NB4 (cell line): Measurements from ENCODE around the gene TMPRSS13.

Source experiments
- DNase-seq: peaks from one replicate; pipeline ENCODE4 v3.0.0; 2010; ENCODE audit warnings: low read depth
- H3K4me3 ChIP-seq: one replicate; pipeline ENCODE4 v1.5.1; 2011; ENCODE audit warnings: mild to moderate bottlenecking, low read depth, low read length, moderate library complexity
- CTCF ChIP-seq: IDR thresholded peaks from one replicate; pipeline ENCODE4 v1.5.1; 2012; ENCODE audit warnings: low read depth, low read length
- MAX ChIP-seq: IDR thresholded peaks from 2 replicates; pipeline ENCODE4 v1.6.1; 2011; ENCODE audit warnings: low read depth, low read length
- MYC ChIP-seq: IDR thresholded peaks from 2 replicates; pipeline ENCODE4 v1.6.1; 2011; ENCODE audit warnings: low read depth, low read length
- POLR2A ChIP-seq: IDR thresholded peaks from 2 replicates; pipeline ENCODE4 v1.6.1; 2011; ENCODE audit warnings: mild to moderate bottlenecking; ENCODE audit not compliant: insufficient read length; ENCODE audit errors: extremely low read depth

Gene TMPRSS13

GRCh38 chr11:117906126-117906525 lies 23.1 kb downstream of the TMPRSS13 start:
- no peak for DNase-seq
- H3K4me3 ChIP-seq = no peak overlapping the region
- TF ChIP-seq MAX = no peak
- TF ChIP-seq CTCF = no peak
- TF ChIP-seq POLR2A = no peak

GRCh38 chr11:117905524-117905923 lies 23.7 kb downstream of the TMPRSS13 start:
- DNase-seq = no peak
- no peak overlapping the region for H3K4me3 ChIP-seq
- no peak for TF ChIP-seq MYC
- TF ChIP-seq POLR2A = no peak
- no peak for TF ChIP-seq MAX
- TF ChIP-seq CTCF = no peak

- no peak overlapping the region for H3K4me3 ChIP-seq
- DNase-seq = no peak
- TF ChIP-seq POLR2A (no peak), CTCF (no peak), MAX (no peak), MYC (no peak)
Observed at GRCh38 chr11:117903505-117904382, 25.5 kb downstream of the TMPRSS13 start.

GRCh38 chr11:117902001-117902845 lies 27.0 kb downstream of the TMPRSS13 start:
- DNase-seq = no peak
- H3K4me3 ChIP-seq = no peak overlapping the region
- TF ChIP-seq MYC = no peak
- no peak for TF ChIP-seq MAX
- TF ChIP-seq CTCF = no peak
- TF ChIP-seq POLR2A = no peak

GRCh38 chr11:117901601-117902000 lies 27.6 kb downstream of the TMPRSS13 start:
- no peak for DNase-seq
- TF ChIP-seq MYC (no peak), MAX (no peak), CTCF (no peak), POLR2A (no peak)
- H3K4me3 ChIP-seq = no peak overlapping the region
